ENCODE results near the gene FAM180A. TPM values are rescaled to one million over a fixed set of nuclear protein-coding genes. Genes with fewer than 3 reads are reported as not detected.

FAM180A gene
- total RNA-seq, 1 donor from 2014 or later = not detected

- no peak for TF ChIP-seq CTCF (IDR thresholded peaks at IDR 0.05; ENCODE audit: partially characterized antibody, unreplicated experiment)
- DNase-seq = no peak
- Mint-ChIP-seq H3K9me3 (ENCODE audit: unreplicated experiment) (peaks cover 3% of the 10 kb centered on the region), H3K36me3 (ENCODE audit: unreplicated experiment) (no peaks in the 10 kb centered on the region), H3K4me3 (ENCODE audit: unreplicated experiment) (no peak overlapping the region), H3K4me1 (ENCODE audit: low read depth, unreplicated experiment) (peaks cover 32% of the 10 kb centered on the region), H3K27me3 (ENCODE audit: unreplicated experiment) (peaks cover 6% of the 10 kb centered on the region), H3K27ac (ENCODE audit: unreplicated experiment) (no peak overlapping the region)
Observed at GRCh38 chr7:135716677-135717238, 31.9 kb downstream of the FAM180A start.

GRCh38 chr7:135715673-135716072 is 32.9 kb downstream of the FAM180A start:
- Mint-ChIP-seq H3K9me3 (ENCODE audit: unreplicated experiment) (peaks cover 3% of the 10 kb centered on the region), H3K27ac (ENCODE audit: unreplicated experiment) (no peak overlapping the region), H3K4me3 (ENCODE audit: unreplicated experiment) (no peak overlapping the region), H3K4me1 (ENCODE audit: low read depth, unreplicated experiment) (peaks cover 32% of the 10 kb centered on the region), H3K27me3 (ENCODE audit: unreplicated experiment) (peaks cover 6% of the 10 kb centered on the region), H3K36me3 (ENCODE audit: unreplicated experiment) (no peaks in the 10 kb centered on the region)
- no peak for DNase-seq
- no peak for TF ChIP-seq CTCF (IDR thresholded peaks at IDR 0.05; ENCODE audit: partially characterized antibody, unreplicated experiment)

GRCh38 chr7:135715055-135715522 is 33.5 kb downstream of the FAM180A start:
- H3K27ac Mint-ChIP-seq (ENCODE audit: unreplicated experiment) = no peak overlapping the region
- no peak overlapping the region for H3K4me3 Mint-ChIP-seq (ENCODE audit: unreplicated experiment)
- no peak for DNase-seq
- peaks cover 7% of the 10 kb centered on the region for H3K27me3 Mint-ChIP-seq (ENCODE audit: unreplicated experiment)
- no peaks in the 10 kb centered on the region for H3K36me3 Mint-ChIP-seq (ENCODE audit: unreplicated experiment)
- H3K4me1 Mint-ChIP-seq (ENCODE audit: low read depth, unreplicated experiment) = peaks cover 32% of the 10 kb centered on the region
- H3K9me3 Mint-ChIP-seq (ENCODE audit: unreplicated experiment) = peaks cover 3% of the 10 kb centered on the region
- TF ChIP-seq CTCF (IDR thresholded peaks at IDR 0.05; ENCODE audit: partially characterized antibody, unreplicated experiment) = no peak

- no peak overlapping the region for H3K27ac Mint-ChIP-seq (ENCODE audit: unreplicated experiment)
- peak; percentile 41 for DNase-seq
- no peaks in the 10 kb centered on the region for H3K36me3 Mint-ChIP-seq (ENCODE audit: unreplicated experiment)
- no peak overlapping the region for H3K4me3 Mint-ChIP-seq (ENCODE audit: unreplicated experiment)
- peaks cover 7% of the 10 kb centered on the region for H3K27me3 Mint-ChIP-seq (ENCODE audit: unreplicated experiment)
- H3K4me1 Mint-ChIP-seq (ENCODE audit: low read depth, unreplicated experiment) = peaks cover 28% of the 10 kb centered on the region
- no peak for TF ChIP-seq CTCF (IDR thresholded peaks at IDR 0.05; ENCODE audit: partially characterized antibody, unreplicated experiment)
- H3K9me3 Mint-ChIP-seq (ENCODE audit: unreplicated experiment) = peaks cover 5% of the 10 kb centered on the region
Observed at GRCh38 chr7:135714534-135715009, 34.0 kb downstream of the FAM180A start.

DNA sequence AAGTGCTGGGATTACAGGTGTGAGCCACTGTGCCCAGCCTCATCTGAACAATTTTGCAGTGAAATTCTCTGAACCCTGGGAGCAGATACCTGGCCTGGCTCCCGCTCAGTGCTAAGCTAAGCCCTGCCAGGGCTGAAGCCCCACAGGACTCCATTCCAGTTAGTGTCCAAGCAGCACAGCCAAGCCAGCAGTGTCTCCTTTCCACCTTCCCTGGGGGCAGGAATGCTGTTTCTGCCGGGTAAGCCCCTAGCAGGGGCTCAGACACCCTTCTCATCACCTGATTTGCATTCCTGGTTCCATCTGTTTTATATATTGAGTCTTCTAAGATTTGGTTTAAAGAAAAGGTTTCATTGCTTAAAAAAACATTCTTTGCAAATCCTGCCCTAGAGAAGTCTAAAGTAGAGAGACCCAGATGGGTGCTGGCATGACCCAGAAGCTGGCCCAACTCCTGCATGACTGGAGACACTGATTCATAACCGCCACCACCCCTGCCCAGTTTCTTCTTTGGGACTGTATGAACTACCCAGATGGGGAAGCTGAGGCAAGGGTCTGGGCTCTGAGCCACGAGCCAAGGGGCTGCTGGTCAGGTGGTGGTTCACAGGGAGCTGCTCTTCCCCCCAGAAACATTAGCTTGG is 34.7 kb downstream of the FAM180A start:
- Mint-ChIP-seq H3K4me3 (ENCODE audit: unreplicated experiment) (no peak overlapping the region), H3K27me3 (ENCODE audit: unreplicated experiment) (peaks cover 6% of the 10 kb centered on the region), H3K9me3 (ENCODE audit: unreplicated experiment) (peaks cover 5% of the 10 kb centered on the region), H3K27ac (ENCODE audit: unreplicated experiment) (no peak overlapping the region), H3K4me1 (ENCODE audit: low read depth, unreplicated experiment) (peaks cover 24% of the 10 kb centered on the region), H3K36me3 (ENCODE audit: unreplicated experiment) (no peaks in the 10 kb centered on the region)
- TF ChIP-seq CTCF (IDR thresholded peaks at IDR 0.05; ENCODE audit: partially characterized antibody, unreplicated experiment) = no peak
- DNase-seq = no peak
